ENCODE measurements around the gene GRAMD1C. TPM values are rescaled to one million over a fixed set of nuclear protein-coding genes. Genes with fewer than 3 reads are reported as not detected.
A peak's percentile ranks its signal among the peaks of the same experiment; 100 is the strongest.

The GRAMD1C gene
- total and polyA plus RNA-seq, 12 donors, result 0.37 to 4.7 (median 1.2) TPM

- ATAC-seq, result no peak
- peaks cover 0 to 13% (median 4%) of the 10 kb centered on the region in 11 donors for H3K9me3 ChIP-seq
- WGBS, 2 donors, result 91 to 96% methylated on average over 4 of the region's 4 CpGs
Observed at GRCh38 chr3:113906568-113907140, 68.1 kb downstream of the GRAMD1C start.

GRCh38 chr3:113908133-113908532 is 69.5 kb downstream of the GRAMD1C start:
- Histone ChIP-seq H3K27me3 (peaks cover 0 to 4% (median 0%) of the 10 kb centered on the region in 7 donors), H3K4me1 (no peaks in the 10 kb centered on the region), H3K4me3 (no peak overlapping the region), H3K36me3 (no peaks in the 10 kb centered on the region), H3K9me3 (peaks cover 0 to 13% (median 4%) of the 10 kb centered on the region in 11 donors), H3K27ac (no peak overlapping the region)
- intact Hi-C loops (cut with DNase I), result no loop called here
- DNase-seq (no peak), ATAC-seq (no peak)
- TF ChIP-seq CTCF (IDR thresholded peaks at IDR 0.05), result no peak

More at GRCh38 chr3:113906568-113907140, 68.1 kb downstream of the GRAMD1C start:
- no peak for TF ChIP-seq CTCF (IDR thresholded peaks at IDR 0.05)
- Histone ChIP-seq H3K27me3 (peaks cover 0 to 4% (median 0%) of the 10 kb centered on the region in 7 donors), H3K4me3 (no peak overlapping the region), H3K36me3 (no peaks in the 10 kb centered on the region), H3K4me1 (no peaks in the 10 kb centered on the region), H3K27ac (no peak overlapping the region)
- DNase-seq, result no peak
- intact Hi-C loops (cut with DNase I), result no loop called here

GRCh38 chr3:113910966-113911365 is 72.4 kb downstream of the GRAMD1C start:
- 59 to 84% methylated on average over 3 to 5 of the region's 5 CpGs for WGBS, 2 donors
- no peaks in the 10 kb centered on the region for H3K9me3 ChIP-seq
- no peaks in the 10 kb centered on the region for H3K4me1 ChIP-seq
- TF ChIP-seq CTCF (IDR thresholded peaks at IDR 0.05), result no peak
- intact Hi-C loops (cut with DNase I), result loop anchor here in 7 of 10 donors (5.0 to 10.0 kb wide), 5 partner anchors 66 to 174 kb away; partner anchors contain the start of gene GRAMD1C (in 3 of the 7)
- DNase-seq, result no peak
- no peak overlapping the region for H3K27ac ChIP-seq
- no peak overlapping the region for H3K4me3 ChIP-seq
- H3K36me3 ChIP-seq, result no peaks in the 10 kb centered on the region
- peaks cover 0 to 4% (median 0%) of the 10 kb centered on the region in 7 donors for H3K27me3 ChIP-seq
- ATAC-seq, result no peak

- ATAC-seq, result peak in 1 of 8 donors; percentile 51
- WGBS, 2 donors, result 69% methylated on average over 3 of the region's 3 CpGs
- intact Hi-C loops (cut with DNase I), result loop anchor here in 8 of 10 donors (2.0 to 10.0 kb wide), 6 partner anchors 68 to 175 kb away; partner anchors contain the start of gene GRAMD1C (in 4 of the 8)
- H3K4me1 ChIP-seq, result no peaks in the 10 kb centered on the region
- no peaks in the 10 kb centered on the region for H3K9me3 ChIP-seq
- H3K27ac ChIP-seq, result no peak overlapping the region
- H3K36me3 ChIP-seq, result no peaks in the 10 kb centered on the region
- peak in 8 of 9 donors; percentile 6 to 55 (median 50) for TF ChIP-seq CTCF (IDR thresholded peaks at IDR 0.05)
- no peak for DNase-seq
- H3K4me3 ChIP-seq, result no peak overlapping the region
- H3K27me3 ChIP-seq, result peaks cover 0 to 4% (median 0%) of the 10 kb centered on the region in 7 donors
Observed at GRCh38 chr3:113912552-113913236, 74.1 kb downstream of the GRAMD1C start.
